ENCODE measurements around the gene ATXN7L3B. TPM values are rescaled to one million over a fixed set of nuclear protein-coding genes. Genes with fewer than 3 reads are reported as not detected.
A peak's percentile ranks its signal among the peaks of the same experiment; 100 is the strongest.
"Not testable (repeated sequence)": the region's sequence is repeated elsewhere in the genome, so short reads cannot be mapped to it uniquely, and the experiment has no call there.

Gene ATXN7L3B
- polyA plus RNA-seq (ENCODE audit: insufficient read length in 4 of 4), result 10 to 100 TPM; 74.7 to 90.4 (median 88.8) TPM

GRCh38 chr12:74537707-74538385 is at the start of gene ATXN7L3B:
Gene ATXN7L3B, plus strand, starts transcription at chr12:74537835. Its CDS starts 278 bp downstream, at chr12:74538113.
- peak; percentile 87 to 92 (median 88) for DNase-seq (ENCODE audit: low read depth in 4 of 4, low spot score in 3 of 4)

- no peak for DNase-seq (ENCODE audit: low read depth in 4 of 4, low spot score in 3 of 4)
These were observed 49.5 kb upstream of the ATXN7L3B start for GRCh38 chr12:74488134-74488533.

GRCh38 chr12:74489543-74489942 is 48.1 kb upstream of the ATXN7L3B start:
- no peak for DNase-seq (ENCODE audit: low read depth in 4 of 4, low spot score in 3 of 4)

- DNase-seq (ENCODE audit: low read depth in 4 of 4, low spot score in 3 of 4), result no peak
These were observed 47.1 kb upstream of the ATXN7L3B start for GRCh38 chr12:74490390-74491064.

GRCh38 chr12:74491374-74491773 is 46.3 kb upstream of the ATXN7L3B start:
- no peak for DNase-seq (ENCODE audit: low read depth in 4 of 4, low spot score in 3 of 4)

- DNase-seq (ENCODE audit: low read depth in 4 of 4, low spot score in 3 of 4), result no peak
These were observed 38.4 kb upstream of the ATXN7L3B start for GRCh38 chr12:74499192-74499591.

- DNase-seq (ENCODE audit: low read depth in 4 of 4, low spot score in 3 of 4), result not testable (repeated sequence)
These were observed 28.6 kb upstream of the ATXN7L3B start for GRCh38 chr12:74508873-74509657.

- DNase-seq (ENCODE audit: low read depth in 4 of 4, low spot score in 3 of 4), result no peak
These were observed 27.7 kb upstream of the ATXN7L3B start for GRCh38 chr12:74509886-74510285.

GRCh38 chr12:74514098-74514872 is 23.4 kb upstream of the ATXN7L3B start:
- no peak for DNase-seq (ENCODE audit: low read depth in 4 of 4, low spot score in 3 of 4)

GRCh38 chr12:74515849-74516248 is 21.8 kb upstream of the ATXN7L3B start:
- no peak for DNase-seq (ENCODE audit: low read depth in 4 of 4, low spot score in 3 of 4)

- DNase-seq (ENCODE audit: low read depth in 4 of 4, low spot score in 3 of 4), result no peak
These were observed 11.1 kb upstream of the ATXN7L3B start for GRCh38 chr12:74526535-74526934.

- no peak for DNase-seq (ENCODE audit: low read depth in 4 of 4, low spot score in 3 of 4)
These were observed 10.1 kb upstream of the ATXN7L3B start for GRCh38 chr12:74527491-74527890.

GRCh38 chr12:74530676-74531075 is 7.0 kb upstream of the ATXN7L3B start:
- no peak for DNase-seq (ENCODE audit: low read depth in 4 of 4, low spot score in 3 of 4)

GRCh38 chr12:74535536-74535935 is 2.1 kb upstream of the ATXN7L3B start:
- no peak for DNase-seq (ENCODE audit: low read depth in 4 of 4, low spot score in 3 of 4)

GRCh38 chr12:74537126-74537706 is 419 bp upstream of the ATXN7L3B start:
- DNase-seq (ENCODE audit: low read depth in 4 of 4, low spot score in 3 of 4), result peak; percentile 8 to 34 (median 32)

- DNase-seq (ENCODE audit: low read depth in 4 of 4, low spot score in 3 of 4), result peak in 1 of 4 donors; percentile 8
These were observed 1.0 kb downstream of the ATXN7L3B start for GRCh38 chr12:74538491-74539258.

GRCh38 chr12:74539261-74539660 is 1.6 kb downstream of the ATXN7L3B start:
- no peak for DNase-seq (ENCODE audit: low read depth in 4 of 4, low spot score in 3 of 4)

GRCh38 chr12:74539765-74540526 is 2.3 kb downstream of the ATXN7L3B start:
- no peak for DNase-seq (ENCODE audit: low read depth in 4 of 4, low spot score in 3 of 4)

- no peak for DNase-seq (ENCODE audit: low read depth in 4 of 4, low spot score in 3 of 4)
These were observed 3.4 kb downstream of the ATXN7L3B start for GRCh38 chr12:74541074-74541473.

Data from right renal pelvis (tissue), 4 donors.